CD4-positive, alpha-beta T cell treated with Interferon gamma for 1 hour (primary cell): Measurements from ENCODE around the gene LEKR1.

ENCODE experiments used
- DNase-seq: peaks from one replicate; pipeline ENCODE4 v3.0.0-alpha.2; 2020

LEKR1 gene

GRCh38 chr3:157086060-157086750, 260.1 kb downstream of the LEKR1 start:
- no peak for DNase-seq

- DNase-seq: no peak
Observed at GRCh38 chr3:157086775-157087174, 260.6 kb downstream of the LEKR1 start.

GRCh38 chr3:157087373-157087772, 261.2 kb downstream of the LEKR1 start:
- no peak for DNase-seq

- no peak for DNase-seq
Observed at GRCh38 chr3:157087780-157088600, 261.8 kb downstream of the LEKR1 start.

DNA sequence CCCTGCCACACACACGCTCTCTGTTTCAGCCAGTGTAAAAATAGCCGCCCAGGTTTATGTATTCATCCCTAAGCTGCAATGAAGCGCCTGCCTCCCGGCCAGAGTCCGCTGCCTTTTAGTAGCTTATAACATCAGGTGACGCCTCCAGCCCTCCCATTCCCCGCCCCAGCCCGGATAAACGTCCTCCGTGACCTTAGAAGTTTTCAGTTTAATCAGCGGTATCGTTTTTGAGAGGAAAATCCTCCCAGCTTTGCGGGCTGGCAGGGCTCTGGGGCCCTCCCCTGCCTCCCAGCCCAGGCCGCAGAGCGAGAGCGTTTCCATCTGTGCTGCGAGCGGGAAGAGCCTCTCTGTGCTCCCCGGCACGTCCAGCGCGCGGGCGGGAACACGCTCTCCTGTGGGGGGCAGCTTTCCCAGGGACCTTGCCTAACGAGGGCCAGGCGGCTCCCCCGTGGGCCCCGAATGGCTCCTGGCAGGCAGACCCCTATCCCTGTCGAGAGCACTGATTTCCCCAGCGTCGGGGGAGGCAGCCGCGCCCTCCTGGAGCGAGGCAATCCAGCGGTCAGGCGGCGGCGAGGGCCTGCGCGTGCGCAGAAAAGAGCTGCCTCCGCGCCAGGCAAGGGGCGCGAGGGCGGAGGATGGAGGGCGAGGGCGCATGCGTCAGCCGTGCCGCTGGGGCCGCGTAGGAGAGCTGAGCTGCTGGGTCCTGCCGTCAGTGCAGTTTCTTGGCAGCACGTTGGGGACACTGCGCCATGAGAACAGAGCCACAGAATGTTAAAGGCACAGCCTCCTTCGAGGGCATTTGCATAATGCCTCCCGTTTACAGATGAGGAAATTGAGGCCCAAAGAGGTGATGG, 262.7 kb downstream of the LEKR1 start:
- peak; percentile 95 for DNase-seq

GRCh38 chr3:157089455-157090221, 263.5 kb downstream of the LEKR1 start:
- DNase-seq: peak; percentile 44

- no peak for DNase-seq
Observed at GRCh38 chr3:157091083-157091833, 265.1 kb downstream of the LEKR1 start.

- DNase-seq: no peak
Observed at GRCh38 chr3:157092230-157092629, 266.1 kb downstream of the LEKR1 start.

DNA sequence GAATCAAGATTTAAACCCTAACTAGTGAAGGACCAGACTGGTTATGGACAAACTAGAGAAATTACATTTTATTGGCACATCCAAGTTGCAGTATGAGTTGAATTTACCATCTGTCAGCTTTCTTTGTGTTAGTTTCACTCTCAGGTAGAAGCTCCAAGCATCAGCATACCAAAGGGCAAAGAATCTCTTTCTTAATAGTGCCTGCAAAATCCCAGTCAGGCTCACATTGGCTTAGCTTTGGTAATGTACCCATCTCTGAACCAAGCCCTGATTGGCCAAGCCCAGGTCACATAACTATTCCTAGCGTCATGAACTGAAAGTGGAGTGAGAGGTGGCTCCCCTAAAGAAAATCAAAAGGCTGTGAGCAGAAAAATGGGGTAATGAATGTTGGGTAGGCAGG, 266.9 kb downstream of the LEKR1 start:
- no peak for DNase-seq

- no peak for DNase-seq
Observed at GRCh38 chr3:157094301-157094700, 268.1 kb downstream of the LEKR1 start.

DNA sequence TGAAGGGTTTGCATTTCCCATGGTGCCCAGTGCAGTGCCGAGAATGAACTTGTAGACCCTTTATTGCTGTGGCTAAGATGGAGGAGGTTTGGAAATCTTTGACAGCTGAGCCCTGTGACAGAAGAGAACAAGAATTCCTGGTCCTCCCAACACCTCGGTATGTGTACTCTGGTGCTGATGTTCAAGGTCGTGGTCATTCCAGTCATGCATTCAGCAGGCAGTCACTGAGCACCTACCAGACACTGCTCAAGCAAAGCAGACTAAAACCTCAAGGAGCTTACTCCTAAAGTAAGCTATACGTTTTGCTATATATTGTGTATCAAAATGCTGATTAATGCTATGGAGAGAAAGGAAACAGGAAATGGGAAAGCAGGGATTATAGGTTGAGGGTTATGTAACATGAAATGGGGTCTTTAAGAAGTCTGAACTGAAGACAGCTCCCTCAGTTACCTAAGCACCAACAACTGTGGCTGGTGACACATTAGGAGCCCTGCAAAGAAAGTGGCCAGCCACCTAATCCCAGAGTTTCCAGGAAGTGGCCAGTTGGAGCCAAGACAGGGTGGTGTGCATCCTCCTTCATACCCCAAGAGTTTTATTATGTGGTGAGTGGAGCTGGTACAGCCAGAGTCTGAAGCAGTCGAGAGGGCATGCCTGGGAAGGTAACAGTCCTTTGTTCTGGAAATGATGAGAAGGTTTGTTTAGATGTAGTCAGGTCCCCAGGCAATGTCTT, 268.8 kb downstream of the LEKR1 start:
- no peak for DNase-seq
